H9 (cell line): Measurements from ENCODE around the gene ADGRB3. TPM values are rescaled to one million over a fixed set of nuclear protein-coding genes. Genes with fewer than 3 reads are reported as not detected.

Experiments
- DNase-seq: peaks from one replicate; pipeline ENCODE4 v3.0.0-alpha.2; 2017
- H2AFZ ChIP-seq: one replicate; pipeline ENCODE4 v1.6.1; 2013; ENCODE audit warnings: mild to moderate bottlenecking, low read length, control low read depth, moderate library complexity
- H2AK5ac ChIP-seq: 2 replicates; pipeline ENCODE4 v1.6.1; 2013; ENCODE audit warnings: low read length, control low read depth, mixed read lengths; ENCODE audit not compliant: insufficient read length
- H2BK120ac ChIP-seq: one replicate; pipeline ENCODE4 v1.6.1; 2013; ENCODE audit warnings: low read depth, mild to moderate bottlenecking, low read length, control low read depth, inconsistent platforms; ENCODE audit not compliant: poor library complexity, severe bottlenecking
- H2BK12ac ChIP-seq: 2 replicates; pipeline ENCODE4 v1.6.1; 2013; ENCODE audit warnings: low read length, control low read depth, mixed read lengths, low read depth; ENCODE audit not compliant: insufficient read length
- H2BK15ac ChIP-seq: 2 replicates; pipeline ENCODE4 v1.6.1; 2013; ENCODE audit warnings: low read depth, low read length, control low read depth
- H2BK20ac ChIP-seq: one replicate; pipeline ENCODE4 v1.6.1; 2013; ENCODE audit warnings: low read depth, mild to moderate bottlenecking, low read length, control low read depth, inconsistent platforms; ENCODE audit not compliant: poor library complexity, severe bottlenecking
- H2BK5ac ChIP-seq: 2 replicates; pipeline ENCODE4 v1.6.1; 2013; ENCODE audit warnings: low read length, control low read depth, mixed read lengths; ENCODE audit not compliant: insufficient read length
- H3K14ac ChIP-seq: 2 replicates; pipeline ENCODE4 v1.6.1; 2013; ENCODE audit warnings: low read length, control low read depth; ENCODE audit not compliant: insufficient read depth
- H3K18ac ChIP-seq: 2 replicates; pipeline ENCODE4 v1.6.1; 2013; ENCODE audit warnings: low read depth, mild to moderate bottlenecking, mixed read lengths, low read length, control low read depth; ENCODE audit not compliant: insufficient read length
- H3K23ac ChIP-seq: 2 replicates; pipeline ENCODE4 v1.6.1; 2013; ENCODE audit warnings: low read length, control low read depth, mixed read lengths, low read depth; ENCODE audit not compliant: insufficient read length
- H3K23me2 ChIP-seq: 2 replicates; pipeline ENCODE4 v1.6.1; 2013; ENCODE audit warnings: low read depth, mild to moderate bottlenecking, mixed read lengths, low read length, control low read depth; ENCODE audit not compliant: insufficient read length, poor library complexity, severe bottlenecking
- H3K27ac ChIP-seq: 2 replicates; pipeline ENCODE4 v1.5.1; 2013; ENCODE audit warnings: low read length, control low read depth, mixed read lengths, low read depth; ENCODE audit not compliant: insufficient read length
- H3K27me3 ChIP-seq: 2 replicates; pipeline ENCODE4 v1.6.1; 2013; ENCODE audit warnings: low read length, control low read depth, inconsistent platforms; ENCODE audit not compliant: insufficient read depth
- H3K4ac ChIP-seq: 2 replicates; pipeline ENCODE4 v1.6.1; 2013; ENCODE audit warnings: low read depth, mild to moderate bottlenecking, control low read depth, inconsistent platforms, low read length, moderate library complexity
- H3K4me1 ChIP-seq: 2 replicates; pipeline ENCODE4 v1.6.1; 2013; ENCODE audit warnings: low read length, control low read depth, inconsistent platforms; ENCODE audit not compliant: insufficient read depth
- H3K4me2 ChIP-seq: 2 replicates; pipeline ENCODE4 v1.6.1; 2013; ENCODE audit warnings: low read length, control low read depth, mixed read lengths; ENCODE audit not compliant: insufficient read length, insufficient read depth
- H3K56ac ChIP-seq: 2 replicates; pipeline ENCODE4 v1.6.1; 2013; ENCODE audit warnings: low read depth, mild to moderate bottlenecking, mixed read lengths, low read length, control low read depth; ENCODE audit not compliant: insufficient read length
- H3K79me1 ChIP-seq: 2 replicates; pipeline ENCODE4 v1.6.1; 2013; ENCODE audit warnings: low read depth, mild to moderate bottlenecking, moderate library complexity, low read length, control low read depth, inconsistent platforms; ENCODE audit not compliant: insufficient read depth, poor library complexity, severe bottlenecking
- H3K79me2 ChIP-seq: 2 replicates; pipeline ENCODE4 v1.6.1; 2013; ENCODE audit warnings: low read length, control low read depth, inconsistent platforms; ENCODE audit not compliant: insufficient read depth
- H3K9ac ChIP-seq: 2 replicates; pipeline ENCODE4 v1.6.1; 2013; ENCODE audit warnings: low read length, control low read depth, mixed read lengths; ENCODE audit not compliant: insufficient read length; ENCODE audit errors: extremely low read depth
- H3K9me3 ChIP-seq: one replicate; pipeline ENCODE4 v1.6.1; 2013; ENCODE audit warnings: low read depth, low read length, inconsistent platforms; ENCODE audit not compliant: control insufficient read depth
- H3T11ph ChIP-seq: one replicate; pipeline ENCODE4 v1.6.1; 2013; ENCODE audit warnings: mild to moderate bottlenecking, low read length, control low read depth, inconsistent platforms
- H4K20me1 ChIP-seq: one replicate; pipeline ENCODE4 v1.6.1; 2013; ENCODE audit not compliant: control insufficient read depth, insufficient read length, insufficient read depth
- H4K5ac ChIP-seq: 2 replicates; pipeline ENCODE4 v1.6.1; 2013; ENCODE audit warnings: low read depth, mild to moderate bottlenecking, mixed read lengths, low read length, control low read depth; ENCODE audit not compliant: insufficient read length
- H4K8ac ChIP-seq: replicated peaks from 2 replicates; pipeline ENCODE4 v1.6.1; 2013; ENCODE audit warnings: low read length, control low read depth, mixed read lengths, low read depth; ENCODE audit not compliant: insufficient read length
- H4K91ac ChIP-seq: 2 replicates; pipeline ENCODE4 v1.6.1; 2013; ENCODE audit warnings: low read depth, mild to moderate bottlenecking, moderate library complexity, mixed read lengths, low read length, control low read depth; ENCODE audit not compliant: insufficient read length
- H3K27ac Mint-ChIP-seq, 3 experiments: 2 replicates in 2 of 3; 3 replicates in 1 of 3; pipeline ENCODE4 v1.8.0; 2020 to 2021; ENCODE audit warnings: mixed read lengths in 3 of 3, mild to moderate bottlenecking in 1 of 3, moderate library complexity in 1 of 3
- H3K27me3 Mint-ChIP-seq: 2 replicates; pipeline ENCODE4 v1.8.0; 2021; ENCODE audit warnings: low read depth, mild to moderate bottlenecking, moderate library complexity, mixed read lengths
- H3K36me3 Mint-ChIP-seq, 3 experiments: 2 replicates in 2 of 3; 3 replicates in 1 of 3; pipeline ENCODE4 v1.8.0; 2020 to 2021; ENCODE audit warnings: low read depth in 3 of 3, mixed read lengths in 3 of 3; ENCODE audit not compliant: insufficient read depth in 1 of 3
- H3K4me1 Mint-ChIP-seq, 2 experiments: 2 replicates each; pipeline ENCODE4 v1.8.0; 2020; ENCODE audit warnings: mixed read lengths in 2 of 2
- H3K4me3 Mint-ChIP-seq, 2 experiments: 2 replicates in 1 of 2; 3 replicates in 1 of 2; pipeline ENCODE4 v1.8.0; 2020 to 2021; ENCODE audit warnings: mild to moderate bottlenecking in 2 of 2, mixed read lengths in 2 of 2, moderate library complexity in 1 of 2
- H3K9me3 Mint-ChIP-seq, 2 experiments: 2 replicates in 1 of 2; 3 replicates in 1 of 2; pipeline ENCODE4 v1.8.0; 2020; ENCODE audit warnings: mild to moderate bottlenecking in 2 of 2, mixed read lengths in 2 of 2, moderate library complexity in 1 of 2
- total RNA-seq: library from RNA; stranded (reverse); gene quantifications from 2 replicates; pipeline ENCODE4 v1.2.1, GENCODE V29; 2021
- TF ChIP-seq, protein P1 (sequence below): fragments of 200-600 bp; sonication (generic); conservative IDR thresholded peaks from 3 replicates; pipeline ENCODE4 v1.8.0; 2021; ENCODE audit warnings: antibody characterized with exemption, mild to moderate bottlenecking

The ADGRB3 gene
- total RNA-seq, 1 experiment from 2014 or later = 0.37 TPM

DNA sequence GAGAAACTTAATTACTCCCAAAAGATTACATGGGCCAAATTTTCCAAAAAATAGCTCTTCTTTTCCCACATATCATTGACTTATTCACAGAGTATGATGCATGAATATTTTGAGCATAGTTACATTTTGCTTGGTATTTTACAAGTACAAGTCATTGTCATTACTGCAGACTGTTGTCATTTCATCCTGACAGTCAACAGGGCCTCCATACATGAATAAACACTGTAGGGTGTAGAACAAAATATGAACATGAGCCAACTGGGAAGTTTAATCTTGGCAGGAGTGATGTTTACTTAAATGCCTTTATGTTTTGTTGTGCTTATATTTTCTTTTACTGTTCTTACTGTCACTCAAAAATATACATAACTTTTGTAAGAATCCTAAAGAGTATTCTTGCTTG, 340.7 kb downstream of the ADGRB3 start:
- H3K27ac Mint-ChIP-seq = no peak overlapping the region
- no peak overlapping the region for H3K4me3 Mint-ChIP-seq
- TF ChIP-seq, protein P1, sequence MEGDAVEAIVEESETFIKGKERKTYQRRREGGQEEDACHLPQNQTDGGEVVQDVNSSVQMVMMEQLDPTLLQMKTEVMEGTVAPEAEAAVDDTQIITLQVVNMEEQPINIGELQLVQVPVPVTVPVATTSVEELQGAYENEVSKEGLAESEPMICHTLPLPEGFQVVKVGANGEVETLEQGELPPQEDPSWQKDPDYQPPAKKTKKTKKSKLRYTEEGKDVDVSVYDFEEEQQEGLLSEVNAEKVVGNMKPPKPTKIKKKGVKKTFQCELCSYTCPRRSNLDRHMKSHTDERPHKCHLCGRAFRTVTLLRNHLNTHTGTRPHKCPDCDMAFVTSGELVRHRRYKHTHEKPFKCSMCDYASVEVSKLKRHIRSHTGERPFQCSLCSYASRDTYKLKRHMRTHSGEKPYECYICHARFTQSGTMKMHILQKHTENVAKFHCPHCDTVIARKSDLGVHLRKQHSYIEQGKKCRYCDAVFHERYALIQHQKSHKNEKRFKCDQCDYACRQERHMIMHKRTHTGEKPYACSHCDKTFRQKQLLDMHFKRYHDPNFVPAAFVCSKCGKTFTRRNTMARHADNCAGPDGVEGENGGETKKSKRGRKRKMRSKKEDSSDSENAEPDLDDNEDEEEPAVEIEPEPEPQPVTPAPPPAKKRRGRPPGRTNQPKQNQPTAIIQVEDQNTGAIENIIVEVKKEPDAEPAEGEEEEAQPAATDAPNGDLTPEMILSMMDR = no peak
- Histone ChIP-seq H3K23me2 (no peaks in the 10 kb centered on the region), H3K27ac (no peak overlapping the region), H3K79me1 (no peaks in the 10 kb centered on the region), H3T11ph (no peak overlapping the region), H4K91ac (no peak overlapping the region), H3K79me2 (no peaks in the 10 kb centered on the region), H4K5ac (no peak overlapping the region), H4K20me1 (no peaks in the 10 kb centered on the region), H3K9ac (no peak overlapping the region), H3K18ac (no peak overlapping the region), H3K23ac (no peak overlapping the region), H2BK120ac (no peak overlapping the region), H3K9me3 (no peaks in the 10 kb centered on the region), H2AFZ (no peak overlapping the region), H3K4me2 (no peak overlapping the region), H3K27me3 (no peaks in the 10 kb centered on the region), H3K56ac (no peak overlapping the region), H2BK15ac (no peak overlapping the region), H2BK12ac (no peak overlapping the region), H3K4ac (no peak overlapping the region), H2AK5ac (no peak overlapping the region), H3K4me1 (no peaks in the 10 kb centered on the region), H4K8ac (no peak overlapping the region), H3K14ac (no peak overlapping the region), H2BK5ac (no peak overlapping the region), H2BK20ac (no peak overlapping the region)
- H3K9me3 Mint-ChIP-seq = no peaks in the 10 kb centered on the region
- H3K4me1 Mint-ChIP-seq = peaks cover 3% of the 10 kb centered on the region in 2 experiments; a peak in 3 of 4 replicates
- H3K36me3 Mint-ChIP-seq = no peaks in the 10 kb centered on the region
- H3K27me3 Mint-ChIP-seq = no peaks in the 10 kb centered on the region
- DNase-seq = no peak
